Stimulated activated effector memory CD8-positive, alpha-beta T cell treated with anti-CD3 and anti-CD28 coated beads, Interleukin-12 subunit alpha, Interleukin-12 subunit beta, amount 100 ng/mL, for 72 hours (primary cell): Measurements from ENCODE around the gene FAM9C.

Source experiments
- ATAC-seq: fragments of 150-1000 bp; cut with Tn5 transposase; 2 replicates; pipeline ENCODE4 v1.10.0; 2021
- DNase-seq, 2 donors: peaks; one replicate each; pipeline ENCODE4 v3.0.0; 2021 to 2022; ENCODE audit warnings: low spot score in 2 of 2
- H3K27ac Mint-ChIP-seq: one replicate; pipeline ENCODE4 v1.8.0; 2022; ENCODE audit warnings: mild to moderate bottlenecking, mixed read lengths
- H3K36me3 Mint-ChIP-seq: one replicate; pipeline ENCODE4 v1.8.0; 2022; ENCODE audit warnings: mild to moderate bottlenecking, mixed read lengths
- H3K4me1 Mint-ChIP-seq: one replicate; pipeline ENCODE4 v1.8.0; 2022; ENCODE audit warnings: mixed read lengths
- H3K4me3 Mint-ChIP-seq: one replicate; pipeline ENCODE4 v1.8.0; 2022; ENCODE audit warnings: mild to moderate bottlenecking, mixed read lengths
- H3K9me3 Mint-ChIP-seq: one replicate; pipeline ENCODE4 v1.8.0; 2022; ENCODE audit warnings: mixed read lengths

The FAM9C gene

GRCh38 chrX:13009844-13010243 lies 34.6 kb downstream of the FAM9C start:
- peaks cover 55% of the 10 kb centered on the region for H3K4me1 Mint-ChIP-seq

GRCh38 chrX:13009273-13009672 lies 35.1 kb downstream of the FAM9C start:
- DNase-seq: no peak
- ATAC-seq: no peak
- Mint-ChIP-seq H3K4me1 (peaks cover 55% of the 10 kb centered on the region), H3K9me3 (no peaks in the 10 kb centered on the region), H3K27ac (no peak overlapping the region), H3K36me3 (peaks cover 6% of the 10 kb centered on the region), H3K4me3 (no peak overlapping the region)

More at GRCh38 chrX:13009844-13010243, 34.6 kb downstream of the FAM9C start:
- DNase-seq (no peak), ATAC-seq (no peak)
- no peaks in the 10 kb centered on the region for H3K9me3 Mint-ChIP-seq
- H3K4me3 Mint-ChIP-seq: no peak overlapping the region
- no peak overlapping the region for H3K27ac Mint-ChIP-seq
- H3K36me3 Mint-ChIP-seq: peaks cover 6% of the 10 kb centered on the region

DNA sequence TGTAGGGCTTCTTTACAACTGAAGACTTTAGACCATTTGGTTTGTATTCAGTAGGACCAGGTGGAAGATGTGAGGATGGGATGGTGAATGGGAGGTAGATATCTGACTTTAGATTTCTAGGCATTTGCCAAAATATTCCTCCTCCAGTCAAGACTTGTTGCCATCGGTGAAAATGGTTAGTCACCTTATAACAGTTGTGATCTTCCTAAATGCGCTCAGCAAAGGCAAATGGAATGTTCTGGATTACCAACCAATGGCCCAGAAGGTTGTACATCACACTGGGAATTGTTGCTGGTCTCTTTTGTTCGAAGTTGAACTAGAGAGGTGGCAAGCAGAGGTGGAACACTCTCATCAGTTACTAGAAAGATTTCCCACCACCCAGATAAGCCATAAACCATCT lies 35.6 kb downstream of the FAM9C start:
- H3K36me3 Mint-ChIP-seq: peaks cover 6% of the 10 kb centered on the region
- H3K9me3 Mint-ChIP-seq: no peaks in the 10 kb centered on the region
- ATAC-seq: no peak
- no peak overlapping the region for H3K4me3 Mint-ChIP-seq
- DNase-seq: no peak
- no peak overlapping the region for H3K27ac Mint-ChIP-seq
- peaks cover 51% of the 10 kb centered on the region for H3K4me1 Mint-ChIP-seq

GRCh38 chrX:13008189-13008533 lies 36.3 kb downstream of the FAM9C start:
- ATAC-seq: no peak
- H3K9me3 Mint-ChIP-seq: no peaks in the 10 kb centered on the region
- no peak for DNase-seq
- no peak overlapping the region for H3K27ac Mint-ChIP-seq
- peaks cover 45% of the 10 kb centered on the region for H3K4me1 Mint-ChIP-seq
- peaks cover 6% of the 10 kb centered on the region for H3K36me3 Mint-ChIP-seq
- no peak overlapping the region for H3K4me3 Mint-ChIP-seq

- H3K4me1 Mint-ChIP-seq: peaks cover 46% of the 10 kb centered on the region
- DNase-seq: no peak
- peaks cover 6% of the 10 kb centered on the region for H3K36me3 Mint-ChIP-seq
- H3K27ac Mint-ChIP-seq: no peak overlapping the region
- H3K4me3 Mint-ChIP-seq: no peak overlapping the region
- no peak for ATAC-seq
- H3K9me3 Mint-ChIP-seq: no peaks in the 10 kb centered on the region
Observed at GRCh38 chrX:13007519-13008188, 36.8 kb downstream of the FAM9C start.

GRCh38 chrX:13005661-13006473 lies 38.6 kb downstream of the FAM9C start:
- Mint-ChIP-seq H3K4me1 (peaks cover 44% of the 10 kb centered on the region), H3K4me3 (peak overlapping the region; percentile 75), H3K27ac (peak overlapping the region; percentile 93), H3K36me3 (peaks cover 6% of the 10 kb centered on the region), H3K9me3 (no peaks in the 10 kb centered on the region)
- ATAC-seq (peak; percentile 87), DNase-seq (no peak)

DNA sequence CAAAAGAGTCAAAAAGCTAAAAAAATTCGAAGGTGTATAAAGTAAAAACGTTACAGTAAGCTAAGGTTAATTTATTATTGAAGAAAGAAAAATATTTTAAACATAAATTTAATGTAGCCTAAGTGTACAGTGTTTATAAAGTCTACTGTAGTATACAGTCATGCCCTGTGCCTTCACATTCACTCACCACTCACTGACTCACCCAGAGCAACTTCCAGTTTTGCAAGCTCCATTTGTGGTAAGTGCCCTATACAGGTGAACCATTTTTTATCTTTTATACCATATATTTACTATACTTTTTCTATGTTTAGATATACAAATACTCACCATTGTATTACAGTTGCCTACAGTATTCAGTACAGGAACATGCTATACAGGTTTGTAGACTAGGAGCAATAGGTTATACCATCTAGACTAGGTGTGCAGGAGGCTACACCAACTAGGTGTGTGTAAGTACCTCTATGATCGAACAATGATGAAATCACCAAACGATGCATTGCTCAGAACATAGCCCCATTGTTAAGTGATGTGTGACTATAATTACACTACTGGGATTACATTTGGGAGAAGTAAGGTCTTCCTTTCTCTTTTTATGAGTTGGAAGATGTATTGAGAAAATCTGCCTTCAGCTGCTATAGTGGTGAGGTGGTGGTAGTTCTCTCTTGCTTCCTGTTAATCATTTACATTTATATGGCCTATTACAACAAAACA lies 42.3 kb downstream of the FAM9C start:
- Mint-ChIP-seq H3K9me3 (no peaks in the 10 kb centered on the region), H3K4me1 (peaks cover 59% of the 10 kb centered on the region), H3K27ac (no peak overlapping the region), H3K4me3 (no peak overlapping the region), H3K36me3 (peaks cover 6% of the 10 kb centered on the region)
- ATAC-seq (peak; percentile 59), DNase-seq (no peak)

- Mint-ChIP-seq H3K27ac (peak overlapping the region; percentile 92), H3K9me3 (no peaks in the 10 kb centered on the region), H3K4me3 (peak overlapping the region; percentile 64), H3K4me1 (peaks cover 56% of the 10 kb centered on the region), H3K36me3 (peaks cover 6% of the 10 kb centered on the region)
- no peak for ATAC-seq
- no peak for DNase-seq
Observed at GRCh38 chrX:13001097-13001496, 43.3 kb downstream of the FAM9C start.

DNA sequence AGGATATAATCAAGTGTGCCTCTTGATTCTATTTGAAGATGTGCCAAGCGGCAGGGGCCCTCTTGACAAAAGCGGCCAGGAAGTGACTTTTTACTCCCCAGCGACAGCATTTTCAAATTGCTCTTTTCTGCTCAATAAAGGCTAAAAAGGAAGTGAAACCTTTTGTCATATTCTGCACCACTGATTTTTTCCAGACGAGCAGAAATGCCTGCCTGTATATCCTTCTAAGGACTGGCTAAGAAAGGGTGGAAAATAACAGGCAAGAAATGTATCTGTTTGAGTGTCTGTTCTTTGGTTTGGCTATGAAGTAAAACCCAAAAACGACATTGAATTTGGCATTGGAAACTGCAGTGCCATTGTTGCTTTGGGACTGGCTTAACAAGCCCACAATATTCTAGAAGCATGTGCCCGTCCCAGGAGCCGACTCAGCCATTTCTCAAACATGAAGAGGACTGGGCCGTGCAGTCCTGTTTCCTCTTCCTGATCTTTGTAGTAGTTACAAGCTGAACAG lies 44.1 kb downstream of the FAM9C start:
- H3K4me3 Mint-ChIP-seq: peak overlapping the region; percentile 64
- H3K27ac Mint-ChIP-seq: peak overlapping the region; percentile 92
- ATAC-seq: peak; percentile 49
- peaks cover 53% of the 10 kb centered on the region for H3K4me1 Mint-ChIP-seq
- H3K9me3 Mint-ChIP-seq: no peaks in the 10 kb centered on the region
- no peak for DNase-seq
- no peaks in the 10 kb centered on the region for H3K36me3 Mint-ChIP-seq

DNA sequence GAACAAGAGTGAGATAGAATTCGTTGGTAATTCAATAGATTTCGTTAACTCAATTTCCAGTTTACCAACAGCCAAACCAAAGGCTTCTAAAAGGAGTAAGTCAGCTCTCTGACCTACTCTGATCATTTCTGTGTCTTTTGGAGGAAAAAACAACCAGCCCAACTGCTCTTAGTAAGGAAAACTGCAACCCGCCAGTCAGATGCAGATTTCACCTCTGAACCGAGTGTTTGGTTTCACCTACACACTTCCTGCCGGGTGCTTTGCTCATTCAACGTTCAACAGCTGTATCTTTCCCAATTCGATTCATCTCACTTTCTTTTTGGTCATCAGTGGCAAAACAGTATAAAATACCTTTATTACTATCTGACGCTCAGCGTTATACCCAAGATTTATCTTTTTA lies 45.0 kb downstream of the FAM9C start:
- peak overlapping the region; percentile 92 for H3K27ac Mint-ChIP-seq

GRCh38 chrX:12997906-12998687 lies 46.3 kb downstream of the FAM9C start:
- Mint-ChIP-seq H3K27ac (peak overlapping the region; percentile 92), H3K4me3 (peak overlapping the region; percentile 64), H3K9me3 (no peaks in the 10 kb centered on the region), H3K4me1 (peaks cover 42% of the 10 kb centered on the region), H3K36me3 (no peaks in the 10 kb centered on the region)
- ATAC-seq: peak; percentile 45
- no peak for DNase-seq

More for the DNA sequence above, 45.0 kb downstream of the FAM9C start:
- Mint-ChIP-seq H3K4me1 (peaks cover 44% of the 10 kb centered on the region), H3K36me3 (no peaks in the 10 kb centered on the region), H3K9me3 (no peaks in the 10 kb centered on the region), H3K4me3 (peak overlapping the region; percentile 64)
- ATAC-seq (peak; percentile 90), DNase-seq (no peak)

DNA sequence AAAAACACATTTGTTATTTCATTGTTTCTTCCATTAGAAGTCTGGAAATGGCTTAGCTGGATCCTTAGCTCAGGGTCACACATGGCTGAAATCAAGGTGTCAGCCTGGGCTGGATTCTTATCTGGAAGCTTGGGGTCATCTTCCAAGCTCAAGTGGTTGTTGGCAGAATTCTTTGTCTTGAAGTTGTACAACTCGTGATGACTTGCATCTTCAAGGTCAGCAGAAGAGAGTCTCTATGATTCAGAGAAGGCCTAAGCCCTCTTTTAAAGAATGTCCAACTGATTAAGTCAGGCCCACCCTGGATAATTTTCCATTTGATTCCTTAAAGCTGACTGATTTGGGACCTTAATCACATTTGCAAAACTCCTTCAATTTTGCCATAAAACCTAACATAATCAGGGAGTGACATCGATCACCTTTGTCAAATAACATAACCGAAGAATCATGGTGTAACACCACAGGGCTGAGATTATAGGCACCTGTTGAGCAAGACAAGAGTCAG lies 47.4 kb downstream of the FAM9C start:
- Mint-ChIP-seq H3K4me3 (no peak overlapping the region), H3K27ac (peak overlapping the region; percentile 92), H3K9me3 (no peaks in the 10 kb centered on the region), H3K36me3 (no peaks in the 10 kb centered on the region), H3K4me1 (peaks cover 34% of the 10 kb centered on the region)
- no peak for ATAC-seq
- no peak for DNase-seq

- H3K4me1 Mint-ChIP-seq: peaks cover 24% of the 10 kb centered on the region
- ATAC-seq (no peak), DNase-seq (no peak)
- H3K4me3 Mint-ChIP-seq: no peak overlapping the region
- H3K9me3 Mint-ChIP-seq: no peaks in the 10 kb centered on the region
- no peaks in the 10 kb centered on the region for H3K36me3 Mint-ChIP-seq
- H3K27ac Mint-ChIP-seq: no peak overlapping the region
Observed at GRCh38 chrX:12994321-12994720, 50.1 kb downstream of the FAM9C start.

- no peak for DNase-seq
- no peak overlapping the region for H3K27ac Mint-ChIP-seq
- peaks cover 24% of the 10 kb centered on the region for H3K4me1 Mint-ChIP-seq
Observed at GRCh38 chrX:12993826-12994225, 50.6 kb downstream of the FAM9C start.

More at GRCh38 chrX:12993826-12994225, 50.6 kb downstream of the FAM9C start:
- Mint-ChIP-seq H3K36me3 (no peaks in the 10 kb centered on the region), H3K4me3 (no peak overlapping the region), H3K9me3 (no peaks in the 10 kb centered on the region)
- ATAC-seq: no peak
